Body of pancreas (tissue), 4 donors: ENCODE data around the gene CYP46A1. TPM values are rescaled to one million over a fixed set of nuclear protein-coding genes. Genes with fewer than 3 reads are reported as not detected.

Source experiments
- ATAC-seq: fragments of 150-250 bp; one replicate; pipeline ENCODE4 v1.9.1; 2016
- DNase-seq, 4 donors: peaks; one replicate each; pipeline ENCODE4 v3.0.0-alpha.2; 2019
- H3K27ac ChIP-seq, 4 donors: fragments of 200-600 bp; sonication (generic); 1 replicate in 3 of 4; 2 replicates in 1 of 4; pipeline versions ENCODE4 v1.5.1 to v1.6.1; 2016 to 2019; ENCODE audit warnings: mild to moderate bottlenecking in 1 of 4, mixed read lengths in 1 of 4, moderate library complexity in 1 of 4
- H3K27me3 ChIP-seq, 2 donors: fragments of 200-600 bp; sonication (generic); one replicate each; pipeline ENCODE4 v1.6.0; 2016; ENCODE audit warnings: mild to moderate bottlenecking in 1 of 2
- H3K36me3 ChIP-seq, 2 donors: fragments of 200-600 bp; sonication (generic); replicated peaks in 1 of 2; 2 replicates each; pipeline ENCODE4 v1.5.1; 2016; ENCODE audit warnings: low read depth in 2 of 2; ENCODE audit not compliant: insufficient read depth in 1 of 2
- H3K4me1 ChIP-seq: fragments of 200-600 bp; sonication (generic); one replicate; pipeline ENCODE4 v1.6.0; 2016
- H3K4me3 ChIP-seq, 2 donors: fragments of 200-600 bp; sonication (generic); 1 replicate in 1 of 2; 2 replicates in 1 of 2; pipeline ENCODE4 v1.5.1; 2016 to 2019
- H3K9me3 ChIP-seq, 3 donors: fragments of 200-600 bp; sonication (generic); 1 replicate in 2 of 3; 2 replicates in 1 of 3; pipeline ENCODE4 v1.5.1; 2016
- POLR2A ChIP-seq, 3 donors: fragments of 450-650 bp; IDR thresholded peaks; one replicate each; pipeline ENCODE4 v1.6.1; 2016; ENCODE audit warnings: antibody characterized with exemption in 3 of 3, mild to moderate bottlenecking in 2 of 3
- WGBS, 2 donors: methylation state at CpG; one replicate each; pipeline ENCODE4 v1.1.5; 2017; 5-methylcytosine and 5-hydroxymethylcytosine counted together
- intact Hi-C: fragments of 100-400 bp; cut with DNase I; formaldehyde crosslinking; loops from one replicate; pipeline ENCODE4 v1.15.1; 2023
- total RNA-seq, 2 donors: library from RNA; depleted of rRNA; stranded (reverse); fragments of >200 nt; gene quantifications; one replicate each; pipeline ENCODE4 v1.1.0, GENCODE V29; 2016
- TF ChIP-seq, protein P1 (sequence below), 7 experiments: fragments of 450-650 bp in 4 of 7; fragments of 200-600 bp in 3 of 7; sonication (generic) in 3 of 7; IDR thresholded peaks; one replicate each; pipeline ENCODE4 v1.5.1; 2016 to 2019; ENCODE audit warnings: antibody characterized with exemption in 7 of 7

The CYP46A1 gene
- 1 to 10 TPM; 1.3 to 4.9 TPM for total RNA-seq

- 0 to 2% methylated on average over 34 to 72 of the region's 83 CpGs for WGBS, 2 donors
- intact Hi-C loops, result loop anchor here (5.0 kb wide), 1 partner anchor 203 kb away; no protein-coding TSS in a partner anchor
- peak; percentile 100 for DNase-seq
- no peaks in the 10 kb centered on the region for H3K27me3 ChIP-seq
- peak within 1 kb of the TSS; percentile 50 to 78 for H3K4me3 ChIP-seq
- no peaks in the 10 kb centered on the region for H3K9me3 ChIP-seq
- no peaks in the 10 kb centered on the region for H3K36me3 ChIP-seq
- H3K27ac ChIP-seq, result peak within 1 kb of the TSS in 3 of 4 donors; percentile 41 to 86 (median 77)
- peaks cover 14% of the 10 kb centered on the region for H3K4me1 ChIP-seq
- TF ChIP-seq, protein P1, sequence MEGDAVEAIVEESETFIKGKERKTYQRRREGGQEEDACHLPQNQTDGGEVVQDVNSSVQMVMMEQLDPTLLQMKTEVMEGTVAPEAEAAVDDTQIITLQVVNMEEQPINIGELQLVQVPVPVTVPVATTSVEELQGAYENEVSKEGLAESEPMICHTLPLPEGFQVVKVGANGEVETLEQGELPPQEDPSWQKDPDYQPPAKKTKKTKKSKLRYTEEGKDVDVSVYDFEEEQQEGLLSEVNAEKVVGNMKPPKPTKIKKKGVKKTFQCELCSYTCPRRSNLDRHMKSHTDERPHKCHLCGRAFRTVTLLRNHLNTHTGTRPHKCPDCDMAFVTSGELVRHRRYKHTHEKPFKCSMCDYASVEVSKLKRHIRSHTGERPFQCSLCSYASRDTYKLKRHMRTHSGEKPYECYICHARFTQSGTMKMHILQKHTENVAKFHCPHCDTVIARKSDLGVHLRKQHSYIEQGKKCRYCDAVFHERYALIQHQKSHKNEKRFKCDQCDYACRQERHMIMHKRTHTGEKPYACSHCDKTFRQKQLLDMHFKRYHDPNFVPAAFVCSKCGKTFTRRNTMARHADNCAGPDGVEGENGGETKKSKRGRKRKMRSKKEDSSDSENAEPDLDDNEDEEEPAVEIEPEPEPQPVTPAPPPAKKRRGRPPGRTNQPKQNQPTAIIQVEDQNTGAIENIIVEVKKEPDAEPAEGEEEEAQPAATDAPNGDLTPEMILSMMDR (IDR thresholded peaks at IDR 0.05), result peak in 1 of 7 experiments; percentile 22
- peak in 1 of 3 donors; percentile 32 for TF ChIP-seq POLR2A (IDR thresholded peaks at IDR 0.05)
- peak; percentile 94 for ATAC-seq
Measured at GRCh38 chr14:99683619-99684409, at the start of gene CYP46A1. Gene CYP46A1, plus strand, starts transcription at chr14:99684298. Its CDS starts 120 bp downstream, at chr14:99684418.

GRCh38 chr14:99634443-99634842 lies 49.7 kb upstream of the CYP46A1 start:
- DNase-seq (no peak), ATAC-seq (no peak)
- no peaks in the 10 kb centered on the region for H3K9me3 ChIP-seq
- H3K4me1 ChIP-seq, result no peaks in the 10 kb centered on the region
- H3K36me3 ChIP-seq, result no peaks in the 10 kb centered on the region
- WGBS, 2 donors, result 77 to 87% methylated on average over 10 of the region's 10 CpGs
- TF ChIP-seq, protein P1 (IDR thresholded peaks at IDR 0.05), result no peak
- no peak for TF ChIP-seq POLR2A (IDR thresholded peaks at IDR 0.05)
- intact Hi-C loops, result no loop called here
- no peak overlapping the region for H3K4me3 ChIP-seq
- H3K27ac ChIP-seq, result no peak overlapping the region
- no peaks in the 10 kb centered on the region for H3K27me3 ChIP-seq

DNA sequence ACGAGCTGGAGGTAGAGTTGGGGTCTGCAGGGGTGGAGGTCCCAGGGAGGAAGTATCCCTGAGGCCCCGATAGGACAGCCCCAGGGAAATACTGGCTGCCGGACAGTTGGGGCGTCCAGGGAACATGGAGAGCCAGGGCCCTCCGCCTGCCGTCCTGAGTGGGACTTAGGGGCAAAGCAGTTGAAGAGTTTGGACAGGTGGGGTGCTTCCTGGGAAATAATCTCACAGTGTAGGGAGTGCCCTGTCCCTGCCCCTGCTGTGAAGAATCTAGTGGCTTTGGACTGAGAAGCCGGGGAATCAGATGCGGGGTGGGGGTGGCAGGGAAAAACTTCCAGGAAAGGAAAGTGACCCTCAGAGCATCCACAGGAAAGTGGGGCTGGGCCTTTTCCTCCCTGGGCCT lies 49.0 kb upstream of the CYP46A1 start:
- no peaks in the 10 kb centered on the region for H3K9me3 ChIP-seq
- ATAC-seq (no peak), DNase-seq (no peak)
- no peak overlapping the region for H3K27ac ChIP-seq
- 72 to 74% methylated on average over 8 of the region's 8 CpGs for WGBS, 2 donors
- H3K27me3 ChIP-seq, result no peaks in the 10 kb centered on the region
- no peaks in the 10 kb centered on the region for H3K4me1 ChIP-seq
- TF ChIP-seq, protein P1 (IDR thresholded peaks at IDR 0.05), result no peak
- TF ChIP-seq POLR2A (IDR thresholded peaks at IDR 0.05), result no peak
- no peak overlapping the region for H3K4me3 ChIP-seq
- intact Hi-C loops, result no loop called here
- no peaks in the 10 kb centered on the region for H3K36me3 ChIP-seq

GRCh38 chr14:99636487-99636886 lies 47.6 kb upstream of the CYP46A1 start:
- 69 to 72% methylated on average over 5 of the region's 5 CpGs for WGBS, 2 donors

More at GRCh38 chr14:99636487-99636886, 47.6 kb upstream of the CYP46A1 start:
- intact Hi-C loops, result no loop called here
- no peaks in the 10 kb centered on the region for H3K36me3 ChIP-seq
- H3K4me3 ChIP-seq, result no peak overlapping the region
- no peaks in the 10 kb centered on the region for H3K4me1 ChIP-seq
- no peaks in the 10 kb centered on the region for H3K27me3 ChIP-seq
- no peak for DNase-seq
- H3K9me3 ChIP-seq, result no peaks in the 10 kb centered on the region
- H3K27ac ChIP-seq, result no peak overlapping the region
- no peak for TF ChIP-seq POLR2A (IDR thresholded peaks at IDR 0.05)
- TF ChIP-seq, protein P1 (IDR thresholded peaks at IDR 0.05), result no peak
- no peak for ATAC-seq
